HPDE6-E6E7 (cell line): ENCODE measurements around the gene E2F3.

Experiments
- DNase-seq: peaks from one replicate; pipeline ENCODE4 v3.0.0; 2011; ENCODE audit warnings: missing footprints; ENCODE audit errors: extremely low spot score

E2F3 gene

GRCh38 chr6:20533746-20534294 is 132.1 kb downstream of the E2F3 start:
- DNase-seq: no peak

DNA sequence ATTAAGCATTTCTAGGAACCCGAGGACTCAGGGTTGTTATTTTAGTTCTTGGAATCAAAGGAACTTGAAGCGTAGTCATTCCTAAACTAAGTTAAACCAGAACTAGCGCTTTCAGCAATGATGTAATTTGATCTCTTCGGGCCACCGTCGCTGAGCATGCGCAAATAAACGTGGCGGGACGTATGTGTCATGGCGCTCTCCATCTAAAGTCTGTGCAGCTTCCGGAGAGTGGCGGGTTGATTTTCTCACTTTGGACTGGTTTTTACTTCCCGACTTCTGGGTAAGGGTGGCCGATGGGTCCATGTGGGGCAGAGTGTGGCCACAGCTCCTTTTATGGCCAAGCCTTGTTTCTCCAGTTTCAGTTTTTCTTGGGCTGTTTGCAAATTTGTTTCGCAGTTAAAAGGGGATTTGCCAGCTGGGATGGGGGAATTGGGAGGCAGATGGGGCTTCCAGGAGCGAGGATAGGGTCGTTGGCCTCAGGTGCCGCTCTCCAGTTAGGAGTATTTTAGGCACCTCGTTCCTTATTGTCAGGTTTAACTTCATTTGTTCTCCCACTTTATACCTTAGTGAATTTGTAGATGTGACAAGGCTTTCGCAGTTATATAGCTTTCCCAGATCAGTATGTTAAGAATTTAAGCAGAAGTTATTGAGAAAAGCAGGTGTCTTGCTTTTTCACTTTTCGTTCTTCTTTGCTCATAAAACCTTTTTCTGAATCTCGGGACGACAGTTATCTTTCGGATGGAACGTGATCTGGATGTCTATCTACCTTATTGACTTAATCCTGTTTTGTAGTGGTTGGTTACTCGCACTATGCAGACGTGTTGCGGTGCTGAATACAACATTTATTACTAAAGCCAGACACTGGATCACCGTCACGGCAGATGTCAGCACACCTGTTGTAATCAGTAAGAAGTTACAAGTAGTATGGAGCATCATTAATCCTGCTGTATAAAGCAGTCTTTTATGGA is 132.9 kb downstream of the E2F3 start, which contains the start of gene CDKAL1:
TSS of gene CDKAL1 (plus strand) at position 163 of the 968 bp plus-strand sequence. CDS start 11,894 bp downstream, outside the sequence.
- peak; percentile 43 for DNase-seq

- no peak for DNase-seq
Observed at GRCh38 chr6:20538131-20538662, 136.5 kb downstream of the E2F3 start.

DNA sequence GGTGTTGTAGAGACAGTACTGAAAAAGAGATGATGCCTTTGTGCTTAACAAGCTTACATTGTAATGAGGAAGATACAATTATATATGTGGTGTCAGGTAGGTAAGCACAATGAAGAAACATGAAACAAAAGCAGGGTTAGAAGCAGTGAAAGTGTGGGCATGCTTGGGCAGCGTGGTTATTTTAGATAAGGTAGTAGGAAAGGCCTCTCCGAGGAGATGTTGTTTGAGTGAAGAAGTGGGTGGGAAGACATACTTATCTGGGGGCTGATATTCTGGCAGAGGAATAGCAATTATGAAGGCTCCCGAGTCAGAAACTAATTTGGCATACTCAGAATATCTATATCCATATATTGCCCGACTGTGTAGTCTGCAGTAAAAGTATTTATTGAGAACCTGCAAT is 137.2 kb downstream of the E2F3 start:
- DNase-seq: no peak

DNA sequence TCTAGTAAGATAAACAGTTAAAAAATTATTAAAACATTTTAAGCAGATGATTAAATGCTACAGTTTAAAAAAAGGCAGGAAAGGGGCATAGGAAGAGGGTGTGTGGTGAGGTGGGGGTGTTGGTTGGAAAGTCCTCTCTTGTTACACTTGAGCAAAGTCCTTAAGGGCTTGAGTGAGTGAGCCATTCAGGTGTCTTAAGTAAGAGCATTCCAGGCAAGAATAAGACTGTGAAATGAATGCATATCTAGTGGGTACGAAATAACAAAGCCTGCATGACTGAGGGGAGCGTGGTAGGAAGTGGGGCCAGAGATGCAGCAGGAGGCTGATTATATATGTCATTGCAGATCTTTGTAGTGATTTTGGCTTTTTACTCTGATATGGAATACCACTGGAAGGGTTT is 137.7 kb downstream of the E2F3 start:
- DNase-seq: no peak

- no peak for DNase-seq
Observed at GRCh38 chr6:20540683-20541082, 139.0 kb downstream of the E2F3 start.

GRCh38 chr6:20541382-20541781 is 139.7 kb downstream of the E2F3 start:
- DNase-seq: no peak

- peak; percentile 34 for DNase-seq
Observed at GRCh38 chr6:20542927-20543602, 141.4 kb downstream of the E2F3 start.
